ENCODE data around the gene PROK1. TPM values are rescaled to one million over a fixed set of nuclear protein-coding genes. Genes with fewer than 3 reads are reported as not detected.

PROK1 gene
- total and polyA plus RNA-seq, 2 of the 13 experiments (the other 11 are each of a cell fraction or from before 2014, with no cell fraction given), result 0.07 TPM; not detected in 1

DNA sequence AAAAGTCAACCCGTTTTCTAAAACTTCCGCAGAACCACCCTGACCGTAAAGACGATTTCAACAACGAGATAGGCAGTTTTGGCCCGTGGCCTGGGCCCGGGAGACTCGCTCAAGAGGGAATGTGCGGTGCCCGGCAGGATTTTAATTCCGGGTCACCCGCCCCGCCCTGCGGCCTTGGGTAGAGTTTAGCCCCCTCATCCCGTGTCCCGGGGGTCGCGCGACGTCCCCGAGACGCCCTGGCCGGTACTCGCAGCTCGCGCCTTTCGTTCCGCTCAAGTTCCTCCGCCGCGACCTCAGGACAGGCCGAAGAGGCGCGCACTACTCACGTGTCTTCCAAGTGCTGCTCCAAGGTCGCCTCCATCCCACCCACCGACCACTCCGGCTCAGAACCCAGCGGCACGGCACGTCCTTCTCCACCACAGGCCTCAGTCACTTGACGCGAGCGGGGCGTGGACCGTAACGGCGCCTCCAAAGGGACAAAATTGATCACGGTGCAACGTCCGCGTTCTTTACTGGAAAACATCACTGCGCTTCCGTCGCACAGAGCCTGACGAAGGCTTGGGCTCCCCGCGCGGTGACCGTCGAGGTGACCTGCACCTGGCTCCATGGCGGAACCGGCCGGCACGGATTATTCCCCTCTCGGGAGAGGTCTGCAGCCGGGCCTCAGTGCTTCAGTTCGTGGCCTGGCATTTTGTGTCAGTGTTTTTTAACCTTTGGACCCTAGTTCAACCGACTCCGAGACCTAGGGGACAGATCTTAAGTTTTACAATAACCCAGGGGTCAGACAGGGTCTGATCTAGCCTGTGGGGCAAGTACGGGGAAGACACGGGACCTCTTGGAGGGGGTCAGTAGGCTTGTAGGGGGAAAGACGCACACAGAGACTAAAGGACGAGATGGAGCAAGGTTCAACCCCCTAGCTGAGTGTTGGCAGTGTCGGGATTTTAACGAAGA, 43.4 kb upstream of the PROK1 start, which contains the start of gene LAMTOR5:
Gene LAMTOR5 (minus strand): TSS at position 435 of the 951 bp plus-strand sequence. CDS start 74 bp downstream, at position 361.
- Histone ChIP-seq H3K4me3 (replicated peaks in 1 of 3; ENCODE audit: insufficient read depth in 1 of 3, low read depth in 2 of 3, low read length in 3 of 3) (peak within 1 kb of the TSS; percentile 90 to 98 (median 92)), H3K9me3 (ENCODE audit: low read length) (no peaks in the 10 kb centered on the region), H3K27ac (ENCODE audit: extremely low read length, insufficient read depth, low read length) (peak within 1 kb of the TSS; percentile 81), H3K9ac (ENCODE audit: insufficient read depth, low read depth, low read length) (peak within 1 kb of the TSS; percentile 93), H3K36me3 (replicated peaks in 1 of 2; ENCODE audit: control insufficient read depth in 1 of 2, insufficient read depth in 2 of 2, low read length in 2 of 2) (peaks cover 4 to 22% of the 10 kb centered on the region in 2 experiments; a peak in 4 of 5 replicates), H3K79me2 (ENCODE audit: insufficient read depth, low read length) (peaks cover 21% of the 10 kb centered on the region), H2AFZ (ENCODE audit: low read length) (peak within 1 kb of the TSS; percentile 75), H4K20me1 (ENCODE audit: insufficient read depth, low read length) (no peaks in the 10 kb centered on the region), H3K4me1 (ENCODE audit: insufficient read depth, low read length) (peaks cover 24% of the 10 kb centered on the region), H3K27me3 (ENCODE audit: control insufficient read depth in 1 of 2, insufficient read depth in 2 of 2, low read length in 2 of 2) (no peaks in the 10 kb centered on the region; a peak in 1 of 5 replicates), H3K4me2 (ENCODE audit: low read depth, low read length) (peak within 1 kb of the TSS; percentile 93)
- ChIA-PET CTCF (ENCODE audit: low intra/inter-chr PET ratio, low total read pairs) (interaction anchor here (1.1 kb wide), 1 partner anchor 69 kb away, joined by 3 read pairs; the partner anchor contains the start of gene RBM15), POLR2A (interaction anchor here (1.4 to 2.3 kb wide), 3 partner anchors 53 to 69 kb away, joined by 5 to 30 read pairs (median 9); partner anchors contain the start of gene RBM15)
- ATAC-seq (peak; percentile 96), FAIRE-seq (peak; percentile 78), DNase-seq (ENCODE audit: low spot score) (peak; percentile 90)
- intact Hi-C loops (cut with micrococcal nuclease; ENCODE audit: unreplicated experiment), result loop anchor here (2.0 kb wide), 1 partner anchor 69 kb away; the partner anchor contains the start of gene RBM15
- in situ Hi-C loops (cut with HindIII; ENCODE audit: extremely low pct_ligation_motif_present, low pct_unique_long_range_greater_than_20kb), result no loop called here
- 2% methylated on average over 40 of the region's 76 CpGs for WGBS (ENCODE audit: low lambda C conversion rate)
- TSS peak; percentile 83 for BruUV-seq (replicated peaks)
- TF ChIP-seq, protein P1, sequence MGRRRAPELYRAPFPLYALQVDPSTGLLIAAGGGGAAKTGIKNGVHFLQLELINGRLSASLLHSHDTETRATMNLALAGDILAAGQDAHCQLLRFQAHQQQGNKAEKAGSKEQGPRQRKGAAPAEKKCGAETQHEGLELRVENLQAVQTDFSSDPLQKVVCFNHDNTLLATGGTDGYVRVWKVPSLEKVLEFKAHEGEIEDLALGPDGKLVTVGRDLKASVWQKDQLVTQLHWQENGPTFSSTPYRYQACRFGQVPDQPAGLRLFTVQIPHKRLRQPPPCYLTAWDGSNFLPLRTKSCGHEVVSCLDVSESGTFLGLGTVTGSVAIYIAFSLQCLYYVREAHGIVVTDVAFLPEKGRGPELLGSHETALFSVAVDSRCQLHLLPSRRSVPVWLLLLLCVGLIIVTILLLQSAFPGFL (CRISPR knock-in tag; IDR thresholded peaks at IDR 0.05), result 0 out of 2 replicates have a peak, but pooled peaks have one; percentile 28
- no peak; the same call in 1 of the 2 replicates for TF ChIP-seq JUN (CRISPR knock-in tag; IDR thresholded peaks at IDR 0.05)
- no peak for TF ChIP-seq ZNF282 (IDR thresholded peaks at IDR 0.05; ENCODE audit: partially characterized antibody)
- TF ChIP-seq ZSCAN9 (CRISPR knock-in tag; IDR thresholded peaks at IDR 0.05; ENCODE audit: borderline replicate concordance), result peak; percentile 82
- peak; percentile 61 for TF ChIP-seq GFI1 (CRISPR knock-in tag; IDR thresholded peaks at IDR 0.05; ENCODE audit: borderline replicate concordance)
- peak; percentile 65; the same call in 1 of the 2 replicates for TF ChIP-seq TP53 (CRISPR knock-in tag; conservative IDR thresholded peaks at IDR 0.05)
- TF ChIP-seq, protein P2, sequence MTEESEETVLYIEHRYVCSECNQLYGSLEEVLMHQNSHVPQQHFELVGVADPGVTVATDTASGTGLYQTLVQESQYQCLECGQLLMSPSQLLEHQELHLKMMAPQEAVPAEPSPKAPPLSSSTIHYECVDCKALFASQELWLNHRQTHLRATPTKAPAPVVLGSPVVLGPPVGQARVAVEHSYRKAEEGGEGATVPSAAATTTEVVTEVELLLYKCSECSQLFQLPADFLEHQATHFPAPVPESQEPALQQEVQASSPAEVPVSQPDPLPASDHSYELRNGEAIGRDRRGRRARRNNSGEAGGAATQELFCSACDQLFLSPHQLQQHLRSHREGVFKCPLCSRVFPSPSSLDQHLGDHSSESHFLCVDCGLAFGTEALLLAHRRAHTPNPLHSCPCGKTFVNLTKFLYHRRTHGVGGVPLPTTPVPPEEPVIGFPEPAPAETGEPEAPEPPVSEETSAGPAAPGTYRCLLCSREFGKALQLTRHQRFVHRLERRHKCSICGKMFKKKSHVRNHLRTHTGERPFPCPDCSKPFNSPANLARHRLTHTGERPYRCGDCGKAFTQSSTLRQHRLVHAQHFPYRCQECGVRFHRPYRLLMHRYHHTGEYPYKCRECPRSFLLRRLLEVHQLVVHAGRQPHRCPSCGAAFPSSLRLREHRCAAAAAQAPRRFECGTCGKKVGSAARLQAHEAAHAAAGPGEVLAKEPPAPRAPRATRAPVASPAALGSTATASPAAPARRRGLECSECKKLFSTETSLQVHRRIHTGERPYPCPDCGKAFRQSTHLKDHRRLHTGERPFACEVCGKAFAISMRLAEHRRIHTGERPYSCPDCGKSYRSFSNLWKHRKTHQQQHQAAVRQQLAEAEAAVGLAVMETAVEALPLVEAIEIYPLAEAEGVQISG (CRISPR knock-in tag; IDR thresholded peaks at IDR 0.05), result peak; percentile 95
- TF ChIP-seq FOXO1 (CRISPR knock-in tag; IDR thresholded peaks at IDR 0.05), result peak; percentile 91
- no peak; the same call in 1 of the 2 replicates for TF ChIP-seq JDP2 (CRISPR knock-in tag; IDR thresholded peaks at IDR 0.05; ENCODE audit: borderline replicate concordance)
- TF ChIP-seq, protein P3, sequence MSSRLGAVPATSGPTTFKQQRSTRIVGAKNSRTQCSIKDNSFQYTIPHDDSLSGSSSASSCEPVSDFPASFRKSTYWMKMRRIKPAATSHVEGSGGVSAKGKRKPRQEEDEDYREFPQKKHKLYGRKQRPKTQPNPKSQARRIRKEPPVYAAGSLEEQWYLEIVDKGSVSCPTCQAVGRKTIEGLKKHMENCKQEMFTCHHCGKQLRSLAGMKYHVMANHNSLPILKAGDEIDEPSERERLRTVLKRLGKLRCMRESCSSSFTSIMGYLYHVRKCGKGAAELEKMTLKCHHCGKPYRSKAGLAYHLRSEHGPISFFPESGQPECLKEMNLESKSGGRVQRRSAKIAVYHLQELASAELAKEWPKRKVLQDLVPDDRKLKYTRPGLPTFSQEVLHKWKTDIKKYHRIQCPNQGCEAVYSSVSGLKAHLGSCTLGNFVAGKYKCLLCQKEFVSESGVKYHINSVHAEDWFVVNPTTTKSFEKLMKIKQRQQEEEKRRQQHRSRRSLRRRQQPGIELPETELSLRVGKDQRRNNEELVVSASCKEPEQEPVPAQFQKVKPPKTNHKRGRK (CRISPR knock-in tag; IDR thresholded peaks at IDR 0.05), result no peak
- peak; percentile 88 for TF ChIP-seq MED1 (CRISPR knock-in tag; IDR thresholded peaks at IDR 0.05)
- peak; percentile 68 to 96; a peak in 3 of 4 replicates for TF ChIP-seq KLF16 (CRISPR knock-in tag; IDR thresholded peaks at IDR 0.05)
- TF ChIP-seq, protein P4, sequence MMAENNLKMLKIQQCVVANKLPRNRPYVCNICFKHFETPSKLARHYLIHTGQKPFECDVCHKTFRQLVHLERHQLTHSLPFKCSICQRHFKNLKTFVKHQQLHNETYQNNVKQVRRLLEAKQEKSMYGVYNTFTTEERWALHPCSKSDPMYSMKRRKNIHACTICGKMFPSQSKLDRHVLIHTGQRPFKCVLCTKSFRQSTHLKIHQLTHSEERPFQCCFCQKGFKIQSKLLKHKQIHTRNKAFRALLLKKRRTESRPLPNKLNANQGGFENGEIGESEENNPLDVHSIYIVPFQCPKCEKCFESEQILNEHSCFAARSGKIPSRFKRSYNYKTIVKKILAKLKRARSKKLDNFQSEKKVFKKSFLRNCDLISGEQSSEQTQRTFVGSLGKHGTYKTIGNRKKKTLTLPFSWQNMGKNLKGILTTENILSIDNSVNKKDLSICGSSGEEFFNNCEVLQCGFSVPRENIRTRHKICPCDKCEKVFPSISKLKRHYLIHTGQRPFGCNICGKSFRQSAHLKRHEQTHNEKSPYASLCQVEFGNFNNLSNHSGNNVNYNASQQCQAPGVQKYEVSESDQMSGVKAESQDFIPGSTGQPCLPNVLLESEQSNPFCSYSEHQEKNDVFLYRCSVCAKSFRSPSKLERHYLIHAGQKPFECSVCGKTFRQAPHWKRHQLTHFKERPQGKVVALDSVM (CRISPR knock-in tag; IDR thresholded peaks at IDR 0.05), result no peak
- peak; percentile 80 for TF ChIP-seq GATAD2A (CRISPR knock-in tag; IDR thresholded peaks at IDR 0.05)
- TF ChIP-seq MIER3 (CRISPR knock-in tag; IDR thresholded peaks at IDR 0.05; ENCODE audit: borderline replicate concordance), result peak; percentile 68; the same call in 1 of the 2 replicates
